CD4-positive, alpha-beta T cell treated with Interleukin-15 for 1 hour (primary cell): Measurements from ENCODE around the gene PRKCH.
A peak's percentile ranks its signal among the peaks of the same experiment; 100 is the strongest.

ENCODE experiments used
- DNase-seq: peaks from one replicate; pipeline ENCODE4 v3.0.0-alpha.2; 2020

Gene PRKCH

DNA sequence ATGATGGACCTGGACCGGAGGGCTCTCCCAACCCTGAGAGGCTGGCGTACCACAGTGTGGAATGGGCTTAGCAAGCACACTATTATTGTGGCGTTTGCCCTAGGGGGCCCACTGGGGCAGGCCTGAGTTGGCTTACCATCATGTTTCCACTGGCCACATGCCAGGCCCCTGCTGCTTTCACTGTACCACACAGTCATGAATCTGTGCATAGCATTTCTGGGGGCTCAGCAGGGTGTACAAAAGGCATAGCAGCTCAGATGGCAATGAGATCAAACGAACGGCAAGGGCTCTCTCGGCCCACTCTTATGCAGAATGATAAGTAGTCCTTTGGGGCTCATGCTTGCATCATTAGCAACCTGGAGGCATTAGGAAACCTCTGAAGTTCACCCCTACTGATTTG is 236.9 kb downstream of the PRKCH start:
- no peak for DNase-seq

DNA sequence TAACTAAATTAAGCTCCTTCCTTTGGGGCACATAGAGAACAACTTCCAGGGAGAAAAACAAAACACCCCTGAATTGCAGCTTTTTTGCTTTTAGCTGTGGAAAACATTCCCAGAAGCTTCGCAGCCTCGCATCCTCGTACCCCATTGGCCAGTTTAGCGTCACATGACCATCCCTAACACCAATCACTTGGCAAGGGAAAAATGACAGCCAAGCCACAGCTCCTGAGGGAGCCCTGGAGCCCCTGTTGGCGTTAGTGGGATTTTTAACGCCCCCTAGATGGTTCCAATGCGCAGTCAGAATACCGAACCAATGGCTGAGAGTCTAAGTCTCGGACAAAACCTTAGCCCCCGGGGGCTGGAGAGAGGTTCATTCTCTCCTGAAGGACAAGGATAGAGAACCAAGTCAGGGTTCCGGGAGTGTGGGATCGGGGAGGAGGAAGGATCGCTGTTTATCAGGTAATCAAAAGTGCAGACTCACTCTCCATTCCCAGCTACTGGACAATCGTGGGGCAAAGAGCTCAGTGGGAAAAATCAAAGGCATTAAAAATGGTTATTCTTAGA is 238.3 kb downstream of the PRKCH start:
- DNase-seq, result no peak

DNA sequence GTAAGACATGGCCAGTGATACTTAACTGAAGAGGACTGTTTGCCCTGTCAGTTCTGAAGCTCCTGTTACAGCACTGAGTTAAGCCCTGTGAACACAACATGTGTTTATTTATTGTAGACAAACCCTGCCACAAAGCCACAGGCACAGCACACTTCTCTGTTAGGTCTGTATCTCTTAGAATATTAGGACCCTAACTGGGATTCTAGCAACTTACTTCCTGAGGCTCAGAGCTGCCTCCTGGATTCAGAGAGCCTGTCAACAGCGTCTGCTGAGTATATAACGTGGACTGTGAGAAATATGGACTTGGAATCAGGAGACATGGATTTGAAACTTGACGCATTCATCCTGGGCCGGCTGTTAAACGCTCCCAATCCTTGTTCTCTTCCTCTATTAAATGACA is 238.9 kb downstream of the PRKCH start:
- no peak for DNase-seq

DNA sequence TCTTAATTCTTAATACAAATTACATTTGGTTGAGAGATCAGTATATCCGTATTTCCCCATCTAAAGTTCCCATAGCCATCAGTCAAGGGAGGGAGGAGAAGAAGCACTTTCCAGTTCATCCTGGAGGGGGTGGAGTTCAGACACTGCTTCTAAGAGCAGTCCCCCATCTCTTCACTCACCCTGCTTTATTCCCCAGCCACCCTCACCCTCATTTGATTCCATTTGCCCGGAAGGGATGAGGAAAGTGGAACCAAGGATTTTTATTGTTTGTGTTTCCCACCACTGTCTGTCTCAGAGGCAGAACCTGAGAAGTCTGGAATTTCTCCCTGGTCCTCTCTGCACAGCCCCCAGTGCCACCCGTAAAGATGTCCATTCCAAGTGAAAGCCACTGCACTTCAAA is 239.7 kb downstream of the PRKCH start:
- DNase-seq, result no peak

DNA sequence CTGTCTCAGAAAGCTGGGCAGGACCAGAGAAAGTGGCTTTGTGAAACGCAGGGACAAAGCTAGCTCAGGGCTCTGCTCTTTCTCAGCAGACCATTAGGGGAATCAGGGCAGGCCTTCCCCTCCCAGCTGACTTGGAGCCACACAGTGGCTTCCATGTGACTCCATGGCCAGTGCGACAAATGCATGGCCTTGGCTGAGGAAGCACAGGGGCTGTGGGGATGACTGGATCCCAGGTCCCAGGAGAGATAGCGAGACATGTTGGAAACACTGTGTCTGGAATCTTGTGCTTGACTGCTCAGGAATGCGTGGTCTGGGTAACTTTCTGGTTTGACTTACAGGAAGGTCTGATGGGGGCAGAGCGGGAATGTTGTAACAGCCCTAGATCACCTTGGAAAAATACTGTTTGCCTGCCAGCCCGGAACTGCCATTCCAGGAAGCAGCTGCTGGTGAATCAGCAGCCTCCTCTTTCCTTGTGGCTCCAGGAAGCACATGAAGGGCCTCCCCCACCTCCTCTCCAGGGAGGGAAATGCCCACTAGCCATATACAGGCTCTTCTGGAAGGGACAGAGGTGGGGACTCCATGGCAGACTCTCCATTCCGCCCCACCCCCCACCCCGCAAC is 240.4 kb downstream of the PRKCH start:
- DNase-seq, result no peak

DNA sequence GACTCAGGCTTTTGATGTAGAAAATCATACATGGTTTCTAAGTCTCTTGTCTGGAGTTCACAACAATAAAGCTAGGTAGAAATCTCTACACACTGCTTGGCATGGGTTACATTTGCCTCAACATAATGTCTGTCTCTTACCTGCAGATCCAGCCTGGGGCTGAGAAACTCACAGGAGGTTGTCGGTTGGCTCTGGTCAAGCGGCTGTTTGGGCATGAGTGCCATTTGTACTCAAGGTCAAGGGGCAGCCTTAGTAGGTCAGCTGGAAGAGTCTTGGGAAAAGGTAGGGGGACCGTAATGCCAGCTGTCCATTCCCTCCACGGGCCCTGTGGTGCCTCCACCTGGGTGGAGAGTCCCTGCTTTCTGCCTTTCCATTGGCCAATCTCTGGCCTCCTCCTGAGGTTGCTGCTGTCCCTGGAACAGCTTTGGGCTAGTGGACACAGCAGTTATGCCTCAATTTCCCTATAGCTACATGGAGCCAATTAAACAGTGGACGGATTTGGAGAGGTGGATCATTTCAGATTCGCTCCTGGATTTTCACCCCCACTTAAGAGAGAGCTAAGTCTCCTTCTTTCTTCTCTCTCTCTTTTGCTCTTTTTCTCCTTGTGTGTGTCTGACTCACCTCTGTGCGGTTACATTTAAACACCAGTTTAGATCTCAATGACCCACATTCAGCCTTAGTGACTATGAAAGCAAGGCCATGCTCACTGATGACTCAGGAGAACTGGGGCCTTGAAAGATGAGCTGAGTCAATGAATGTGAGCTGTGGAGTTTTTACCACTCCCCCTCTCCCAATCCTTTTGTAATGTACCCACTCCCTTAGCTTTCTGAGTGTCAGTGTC is 241.2 kb downstream of the PRKCH start:
- peak; percentile 47 for DNase-seq

DNA sequence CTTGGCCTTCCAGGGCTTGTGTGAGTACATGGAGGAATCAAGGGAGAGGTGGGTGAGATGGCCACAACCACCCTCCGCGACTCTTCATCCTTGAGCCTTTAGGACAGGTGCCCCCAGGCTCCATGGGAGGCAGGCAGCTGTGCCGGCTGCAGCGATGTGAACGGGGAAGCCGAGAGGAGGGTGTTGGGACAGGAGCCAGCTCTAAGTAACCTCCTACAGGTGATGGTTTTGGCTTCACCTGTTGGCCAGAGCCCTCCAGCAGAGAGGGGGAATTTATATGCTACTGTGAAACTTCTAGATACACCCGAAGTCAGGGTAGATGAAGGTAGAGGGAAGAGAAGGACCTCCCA is 241.8 kb downstream of the PRKCH start:
- DNase-seq, result no peak

DNA sequence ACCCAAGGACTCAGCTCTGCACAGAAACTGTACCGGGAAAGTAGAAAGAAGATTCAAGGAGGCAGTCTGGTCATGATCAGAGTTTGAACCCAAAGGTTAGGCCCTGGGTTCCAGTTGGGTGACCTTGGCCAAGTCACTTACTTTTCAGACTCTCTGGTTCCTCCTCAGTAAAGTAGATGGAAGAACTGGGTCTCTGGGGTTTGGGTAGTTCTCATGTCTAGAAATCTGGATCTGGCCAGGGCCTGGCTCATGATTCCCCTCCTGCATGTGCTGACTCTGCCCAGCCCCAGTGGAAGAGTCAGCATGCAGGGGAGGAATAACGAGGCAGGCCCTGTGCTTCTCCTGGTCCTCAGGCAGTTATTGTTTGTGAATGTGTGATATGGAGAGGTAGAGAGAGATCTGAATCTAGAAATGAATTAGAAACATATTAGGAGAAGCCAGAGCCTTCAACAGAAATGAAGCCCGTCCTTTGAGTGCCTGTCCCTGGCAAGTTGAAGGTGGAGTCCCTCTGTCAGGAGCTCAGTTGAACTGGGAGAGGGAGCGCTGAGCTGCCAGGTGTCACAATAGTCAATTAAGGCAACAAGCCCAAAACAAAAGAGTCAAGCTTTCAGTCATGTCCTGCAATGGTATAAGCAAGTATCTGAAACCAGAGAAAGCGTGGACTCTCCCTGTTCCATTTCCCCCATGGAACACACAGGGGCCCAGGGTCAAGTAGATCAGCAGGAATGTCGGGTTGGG is 242.7 kb downstream of the PRKCH start:
- DNase-seq, result no peak

DNA sequence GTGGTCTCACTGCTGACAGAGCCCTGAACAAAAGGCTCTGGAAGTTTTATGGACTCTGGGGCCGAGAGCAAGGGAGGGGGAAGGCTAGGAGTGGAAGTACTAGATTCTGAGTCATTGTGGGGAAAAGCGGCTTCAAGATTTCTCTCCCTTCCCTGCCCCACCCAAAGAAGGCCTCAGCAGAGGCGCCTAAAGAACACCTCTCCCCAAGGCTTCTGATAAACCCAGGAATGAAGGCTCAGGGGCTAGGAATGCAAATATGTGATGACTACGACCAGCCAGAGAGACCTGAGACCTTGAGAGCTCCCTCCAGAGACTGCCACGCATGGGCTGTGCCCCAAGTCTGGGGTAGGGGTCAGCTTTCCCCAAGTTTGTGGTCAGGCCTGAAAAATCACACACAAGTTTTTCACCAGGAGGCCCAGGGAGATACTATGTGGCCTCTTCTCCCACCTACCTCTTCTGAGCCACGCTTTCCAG is 243.3 kb downstream of the PRKCH start:
- peak; percentile 36 for DNase-seq

DNA sequence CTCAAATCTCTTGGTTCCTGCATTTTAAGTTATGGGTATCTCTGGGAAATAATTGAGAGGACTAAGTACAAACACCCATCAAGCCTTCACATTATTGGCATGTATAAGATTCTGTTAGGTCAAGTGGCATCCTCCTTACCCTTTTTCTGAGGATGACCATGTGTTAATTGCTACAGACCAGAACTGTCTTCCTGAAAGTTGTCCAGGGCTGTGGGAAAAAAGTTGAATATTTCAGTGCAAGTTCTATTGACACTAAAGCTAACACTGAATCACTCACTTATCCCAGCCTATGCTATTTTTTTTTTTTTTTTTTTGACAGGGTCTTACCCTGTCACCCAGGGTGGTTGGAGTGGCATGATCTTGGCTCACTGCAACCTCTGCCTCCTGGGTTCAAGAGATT is 243.8 kb downstream of the PRKCH start:
- no peak for DNase-seq

DNA sequence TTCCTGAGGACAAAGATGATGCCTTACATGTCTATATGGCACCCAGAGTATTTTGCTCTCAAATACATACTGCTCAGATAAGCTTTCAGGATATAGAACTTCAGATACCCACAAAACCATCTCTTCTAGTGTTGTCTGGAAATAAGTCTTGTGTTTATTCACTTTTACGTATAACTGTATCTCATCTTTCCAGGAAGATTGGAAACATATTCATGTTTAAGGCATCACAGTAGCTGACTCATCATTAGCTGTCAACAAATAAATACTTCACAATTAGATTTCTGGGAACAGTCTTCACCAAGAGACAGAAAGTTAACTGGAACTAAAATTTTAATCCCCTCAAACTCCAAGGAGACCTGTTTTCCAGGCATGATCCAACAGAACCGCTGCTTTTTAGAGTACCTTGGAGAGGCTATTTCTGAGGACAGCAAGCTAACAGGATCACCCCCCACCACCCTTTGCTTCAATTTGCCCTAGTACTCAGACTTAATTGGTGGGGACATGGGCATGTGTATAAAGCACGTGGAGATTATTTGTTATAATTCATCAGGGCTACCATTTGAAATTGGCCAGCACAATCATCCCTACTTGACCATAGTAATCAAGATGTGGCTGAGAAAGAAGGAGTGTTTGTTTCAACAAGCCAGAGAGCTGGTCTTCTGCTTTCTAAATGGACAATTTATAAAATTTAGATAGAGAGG is 244.6 kb downstream of the PRKCH start:
- DNase-seq, result no peak

DNA sequence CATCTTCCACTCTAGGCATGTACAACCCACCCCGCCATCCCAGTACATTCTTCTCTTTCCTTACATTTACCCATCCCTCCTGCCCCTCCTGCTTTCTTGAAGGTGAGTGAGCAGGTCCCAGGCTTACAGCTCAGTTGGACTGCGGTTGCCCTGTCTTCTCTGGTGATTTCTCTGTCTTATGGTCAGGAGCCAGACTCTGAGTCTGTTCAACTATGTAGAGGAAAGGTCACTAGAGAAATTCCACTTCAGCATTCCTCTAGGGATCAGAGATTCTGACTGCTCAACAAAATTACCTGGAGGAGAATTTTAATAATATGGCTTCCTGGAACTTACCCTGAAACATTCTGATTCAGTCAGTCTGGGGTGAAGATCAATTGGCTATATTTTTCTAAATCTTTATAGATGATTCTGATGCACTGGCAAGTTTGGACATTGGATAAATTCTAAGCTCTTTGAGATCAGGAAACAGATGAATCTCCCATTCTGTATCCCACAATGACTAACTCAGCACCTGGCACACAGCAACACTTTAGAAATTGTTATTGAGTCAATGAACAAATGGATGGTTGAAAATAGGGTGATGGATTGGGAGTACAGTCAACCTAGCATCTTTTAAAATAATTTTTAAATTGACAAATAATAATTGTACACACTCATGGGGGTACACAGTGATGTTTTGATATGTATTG is 245.3 kb downstream of the PRKCH start:
- no peak for DNase-seq

DNA sequence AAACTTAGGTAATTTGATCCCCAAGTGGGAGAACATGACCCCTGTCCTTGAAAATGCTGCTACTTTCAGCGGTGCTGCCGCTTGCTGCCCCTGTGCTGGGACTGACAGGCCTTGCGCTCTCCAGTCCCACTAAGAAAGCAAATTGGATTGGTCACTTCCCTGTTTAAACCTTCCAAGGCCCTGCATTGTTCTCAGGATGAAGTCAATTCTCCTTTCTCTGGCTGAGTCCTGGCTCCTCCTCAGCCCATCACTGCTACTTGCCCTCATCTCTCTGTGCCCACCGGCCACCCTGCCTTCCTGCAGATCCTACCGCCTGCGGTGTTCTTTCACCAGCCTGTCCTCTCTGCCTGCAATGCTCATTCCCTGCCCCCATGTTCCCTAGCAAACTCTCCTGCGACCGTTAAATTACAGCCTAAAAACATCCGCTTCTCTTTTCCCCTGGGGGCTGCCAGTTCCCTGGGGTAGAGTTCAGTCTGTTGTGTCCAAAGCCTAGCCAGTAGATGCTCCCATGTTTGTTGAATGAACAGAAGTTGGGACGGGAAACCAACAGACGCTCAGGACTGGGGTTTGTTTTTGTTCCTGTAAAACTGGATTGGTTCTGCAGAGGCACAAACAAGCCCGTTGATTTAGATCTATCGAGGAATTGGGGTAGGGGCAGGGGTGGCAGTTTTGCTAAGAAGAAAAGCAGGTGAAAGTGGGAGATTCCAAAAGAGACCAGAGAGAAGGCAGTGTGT is 246.6 kb downstream of the PRKCH start:
- DNase-seq, result no peak

DNA sequence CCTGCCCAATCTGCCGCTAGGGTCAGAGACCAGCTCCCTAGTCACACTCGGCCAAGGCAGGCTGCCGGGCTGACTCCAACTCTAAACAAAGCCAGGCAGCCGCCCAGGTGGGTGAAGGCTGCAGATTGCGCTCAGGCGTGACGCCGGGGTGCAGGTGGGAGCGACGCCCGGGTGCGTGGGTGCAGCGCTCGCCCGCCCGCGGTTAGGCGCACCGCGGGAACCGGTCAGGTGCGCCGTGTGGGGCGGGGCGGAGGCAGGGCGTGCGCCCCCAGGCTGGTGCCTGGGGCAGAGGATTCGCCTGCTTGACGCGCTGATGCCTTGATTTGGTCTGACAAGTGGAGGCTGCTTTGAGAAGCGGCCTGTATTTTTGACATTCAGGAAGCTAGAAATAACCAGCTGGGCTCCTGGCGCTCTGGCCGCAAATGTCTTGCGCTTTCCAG is 247.2 kb downstream of the PRKCH start:
- peak; percentile 82 for DNase-seq

DNA sequence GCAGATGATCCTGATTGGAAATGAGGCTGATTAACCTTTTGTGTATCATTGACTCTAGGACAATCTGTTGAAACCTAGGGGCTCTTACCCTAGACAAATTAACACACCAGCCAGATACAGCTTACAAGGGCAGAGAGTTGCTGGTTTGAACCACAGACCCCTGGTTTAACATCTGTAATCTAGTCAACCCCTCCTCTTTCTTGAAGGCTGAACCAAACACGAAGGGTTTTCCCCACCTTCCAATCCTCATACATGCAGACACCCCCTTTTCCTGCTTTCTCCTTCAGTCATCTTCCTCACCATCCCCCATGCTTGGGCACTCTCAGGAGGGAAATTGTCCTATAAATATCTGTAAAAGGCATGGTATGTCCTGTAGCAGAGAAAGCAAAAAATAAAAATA is 247.9 kb downstream of the PRKCH start:
- DNase-seq, result no peak

DNA sequence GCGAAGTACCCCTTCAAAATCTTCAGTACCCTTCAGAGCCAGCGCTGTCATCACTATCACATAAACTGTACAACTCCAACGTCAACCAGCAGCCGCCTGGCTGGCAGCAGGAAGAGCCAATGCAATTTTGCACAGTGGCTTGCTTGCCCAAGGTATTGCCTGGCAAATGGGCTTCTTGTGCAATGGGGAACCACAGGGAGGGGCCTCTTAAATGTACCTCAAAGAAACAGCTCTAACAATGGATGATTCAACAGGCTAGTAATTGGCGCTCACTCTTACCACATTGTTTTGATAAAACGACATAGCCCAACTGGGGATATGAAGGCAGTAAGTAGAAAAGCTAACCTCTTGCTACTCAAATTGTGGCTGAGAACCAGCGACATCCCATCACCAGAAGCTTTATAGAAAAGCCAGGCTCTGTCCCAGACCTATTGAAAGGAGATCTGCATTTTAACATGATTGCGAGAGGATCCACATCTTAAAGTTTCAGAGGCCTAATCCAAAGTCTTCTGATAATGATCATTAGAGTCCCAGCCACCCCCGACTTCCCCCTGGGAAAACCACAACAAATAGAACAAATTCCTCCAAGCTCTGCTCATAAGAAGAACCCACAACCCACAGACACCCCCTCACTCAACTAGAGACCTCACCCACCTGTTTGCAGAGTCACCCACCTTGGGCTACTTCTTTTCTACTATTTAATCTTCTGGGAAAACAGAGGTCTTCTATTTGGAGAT is 248.6 kb downstream of the PRKCH start:
- peak; percentile 77 for DNase-seq

DNA sequence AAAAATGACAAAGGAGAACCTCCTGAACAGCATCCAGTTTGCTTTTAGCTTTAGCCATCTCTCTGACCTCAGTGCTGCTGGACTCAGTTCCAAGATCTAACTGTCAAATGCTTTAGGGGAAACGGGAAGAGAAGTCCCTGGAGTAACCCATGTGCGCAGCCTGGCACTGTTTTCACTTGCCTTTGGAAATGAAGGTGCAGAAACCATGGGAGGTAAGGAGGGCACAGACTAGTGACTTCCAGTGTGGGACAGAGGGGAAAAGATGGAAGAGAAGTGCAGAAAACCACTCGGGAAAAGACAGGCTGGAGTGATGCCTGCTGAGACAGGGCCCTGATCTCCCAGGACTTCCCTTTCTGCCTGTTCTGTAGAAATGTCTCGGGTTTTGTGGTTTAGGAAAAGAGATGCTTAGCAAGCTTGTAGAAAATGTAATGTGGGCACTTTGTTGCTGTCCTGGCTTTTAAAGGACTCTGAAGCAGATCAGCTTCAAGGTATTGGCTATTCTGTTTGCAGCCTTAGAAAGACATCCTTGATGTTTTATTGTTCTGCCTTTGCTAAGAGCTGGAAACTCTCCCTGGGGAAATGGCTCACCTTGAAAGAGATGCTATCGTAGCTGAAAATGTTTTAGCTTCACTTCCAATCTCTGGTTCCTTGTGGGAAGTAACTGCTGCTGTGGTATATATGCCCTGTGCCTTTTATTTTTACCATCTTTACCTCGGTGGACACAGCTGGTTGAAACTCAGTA is 249.3 kb downstream of the PRKCH start:
- DNase-seq, result no peak

DNA sequence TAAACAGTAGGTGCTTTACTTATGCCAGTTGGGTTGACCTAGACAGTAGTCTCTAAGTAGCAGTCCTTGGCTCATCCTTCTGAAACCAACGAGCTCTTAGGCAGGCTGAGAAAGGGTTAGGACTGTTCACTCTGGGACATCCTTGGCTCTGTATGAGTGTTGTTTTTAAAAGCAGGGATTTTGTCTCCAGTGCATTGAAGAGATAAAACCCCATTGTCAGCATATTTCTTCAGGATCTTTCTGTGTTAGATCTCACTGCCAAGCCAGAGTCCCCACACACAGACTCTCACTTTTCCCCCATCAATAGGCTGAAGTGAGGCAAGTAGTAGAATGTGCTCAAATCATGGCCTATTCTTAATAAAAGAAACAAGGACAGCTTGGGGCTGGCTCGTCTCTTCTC is 250.5 kb downstream of the PRKCH start:
- no peak for DNase-seq

DNA sequence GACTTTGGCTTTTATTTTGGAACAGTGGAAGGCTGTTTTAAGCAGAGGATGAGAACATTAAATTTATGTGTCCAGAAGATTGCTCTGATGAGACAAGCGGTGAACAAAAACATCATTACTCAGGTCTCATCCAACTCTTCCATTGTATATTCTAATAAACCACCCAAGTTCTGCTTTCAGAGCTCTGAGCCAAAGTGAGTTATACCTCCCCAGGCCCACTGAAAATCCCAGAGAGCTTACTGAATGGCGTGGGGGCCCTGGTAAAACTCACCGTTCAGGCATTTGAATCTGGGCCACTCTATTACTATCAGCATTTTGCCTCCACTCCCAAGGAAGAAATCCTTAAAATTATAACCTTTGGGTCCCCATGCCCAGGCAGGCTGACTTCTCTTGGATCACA is 251.9 kb downstream of the PRKCH start:
- no peak for DNase-seq
